H1 (cell line): Measurements from ENCODE around the gene SLC24A4. TPM values are rescaled to one million over a fixed set of nuclear protein-coding genes. Genes with fewer than 3 reads are reported as not detected.

Experiments used
- CTCF ChIA-PET: fragments of 300-600 bp; sonication (Branson Sonifier 250); formaldehyde crosslinking; loops from one replicate; lab custom pipeline; 2021; ENCODE audit not compliant: partially characterized antibody; lab: Charles Lee
- POLR2A ChIA-PET: fragments of 300-600 bp; sonication (Branson Sonifier 250); formaldehyde crosslinking; loops from one replicate; lab custom pipeline; 2021; ENCODE audit warnings: inconsistent platforms; ENCODE audit not compliant: partially characterized antibody; lab: Charles Lee
- DNase-seq, 2 experiments: peaks; one replicate each; pipeline versions ENCODE4 v3.0.0 to v3.0.0-alpha.2; 2010 to 2022; ENCODE audit warnings: low spot score in 2 of 2, low read depth in 1 of 2, mixed read lengths in 1 of 2
- FAIRE-seq: peaks from 2 replicates; lab custom pipeline; 2011; peaks lifted over from hg19 to GRCh38; lab: Jason Lieb, UNC
- H2AFZ ChIP-seq: 2 replicates; pipeline ENCODE4 v1.8.1; 2012; ENCODE audit warnings: low read length, inconsistent platforms
- H2AK5ac ChIP-seq: 2 replicates; pipeline ENCODE4 v1.6.1; 2013; ENCODE audit warnings: low read depth, low read length
- H2BK120ac ChIP-seq: replicated peaks from 2 replicates; pipeline ENCODE3; 2013; ENCODE audit warnings: low read depth, low read length, inconsistent platforms
- H2BK12ac ChIP-seq: 2 replicates; pipeline ENCODE4 v1.6.1; 2013; ENCODE audit warnings: low read depth, low read length
- H2BK15ac ChIP-seq: 2 replicates; pipeline ENCODE4 v1.6.1; 2013; ENCODE audit warnings: low read length
- H2BK20ac ChIP-seq: 2 replicates; pipeline ENCODE4 v1.6.1; 2013; ENCODE audit warnings: low read length
- H2BK5ac ChIP-seq: 2 replicates; pipeline ENCODE4 v1.6.1; 2013; ENCODE audit warnings: low read depth, low read length
- H3K14ac ChIP-seq: 2 replicates; pipeline ENCODE4 v1.6.1; 2013; ENCODE audit warnings: inconsistent platforms; ENCODE audit not compliant: insufficient read length
- H3K18ac ChIP-seq: 2 replicates; pipeline ENCODE4 v1.6.1; 2013; ENCODE audit warnings: low read length; ENCODE audit errors: extremely low read depth
- H3K23ac ChIP-seq: 2 replicates; pipeline ENCODE4 v1.6.1; 2013; ENCODE audit warnings: inconsistent platforms; ENCODE audit not compliant: insufficient read length
- H3K23me2 ChIP-seq: 2 replicates; pipeline ENCODE4 v1.6.1; 2013; ENCODE audit warnings: low read depth, low read length
- H3K27ac ChIP-seq: 2 replicates; pipeline ENCODE4 v1.6.1; 2011; ENCODE audit warnings: low read depth, low read length, inconsistent platforms
- H3K27me3 ChIP-seq, 4 experiments: replicated peaks in 1 of 4; 1 replicate in 1 of 4; 2 replicates in 3 of 4; pipeline versions ENCODE4 v1.6.1 to v1.8.1; 2011 to 2013; ENCODE audit warnings: low read length in 3 of 4, mild to moderate bottlenecking in 3 of 4, inconsistent platforms in 2 of 4, mixed read lengths in 2 of 4, moderate library complexity in 1 of 4; ENCODE audit not compliant: control insufficient read depth in 3 of 4, insufficient read depth in 3 of 4; ENCODE audit errors: extremely low read depth in 1 of 4
- H3K36me3 ChIP-seq, 4 experiments: 2 replicates each; pipeline versions ENCODE4 v1.6.1 to v1.8.1; 2011 to 2013; ENCODE audit warnings: mild to moderate bottlenecking in 4 of 4, low read length in 3 of 4, moderate library complexity in 2 of 4, control low read depth in 1 of 4, inconsistent platforms in 1 of 4; ENCODE audit not compliant: insufficient read depth in 4 of 4, control insufficient read depth in 2 of 4
- H3K4ac ChIP-seq: replicated peaks from 2 replicates; pipeline ENCODE3; 2013; ENCODE audit warnings: low read length, low read depth, mixed read lengths, inconsistent platforms; ENCODE audit not compliant: insufficient read length
- H3K4me1 ChIP-seq, 4 experiments: replicated peaks in 1 of 4; 1 replicate in 1 of 4; 2 replicates in 3 of 4; pipeline versions ENCODE4 v1.6.1 to v1.8.1; 2011 to 2013; ENCODE audit warnings: low read length in 3 of 4, inconsistent platforms in 2 of 4, mixed read lengths in 1 of 4; ENCODE audit not compliant: insufficient read depth in 4 of 4, control insufficient read depth in 3 of 4
- H3K4me2 ChIP-seq, 2 experiments: 2 replicates each; pipeline versions ENCODE4 v1.6.1 to v1.8.1; 2011 to 2013; ENCODE audit warnings: low read depth in 2 of 2, low read length in 2 of 2, control low read depth in 1 of 2, inconsistent platforms in 1 of 2, mild to moderate bottlenecking in 1 of 2; ENCODE audit not compliant: insufficient read depth in 1 of 2
- H3K4me3 ChIP-seq, 4 experiments: fragments of 200-600, 300-600 bp in 1 of 4; sonication (generic), shearing (Covaris generic), sonication (Bioruptor Twin) in 1 of 4; 2 replicates each; pipeline versions ENCODE4 v1.5.1 to v1.8.1; 2011 to 2016; ENCODE audit warnings: low read length in 4 of 4, low read depth in 3 of 4, control low read depth in 2 of 4, inconsistent platforms in 2 of 4, mild to moderate bottlenecking in 2 of 4, mixed read lengths in 1 of 4, moderate library complexity in 1 of 4; ENCODE audit not compliant: insufficient read depth in 2 of 4; ENCODE audit errors: extremely low read depth in 1 of 4
- H3K56ac ChIP-seq: replicated peaks from 2 replicates; pipeline ENCODE3; 2013; ENCODE audit warnings: low read depth, mild to moderate bottlenecking, mixed read lengths, low read length, inconsistent platforms; ENCODE audit not compliant: insufficient read length
- H3K79me1 ChIP-seq: 2 replicates; pipeline ENCODE4 v1.6.1; 2013; ENCODE audit warnings: low read depth, low read length, control low read depth
- H3K79me2 ChIP-seq, 2 experiments: 2 replicates each; pipeline versions ENCODE4 v1.6.1 to v1.8.1; 2012 to 2013; ENCODE audit warnings: low read length in 2 of 2, mild to moderate bottlenecking in 2 of 2, inconsistent platforms in 1 of 2; ENCODE audit not compliant: insufficient read depth in 2 of 2, control insufficient read depth in 1 of 2
- H3K9ac ChIP-seq, 4 experiments: replicated peaks in 1 of 4; 1 replicate in 1 of 4; 2 replicates in 3 of 4; pipeline versions ENCODE4 v1.6.1 to v1.8.1; 2011 to 2013; ENCODE audit warnings: low read depth in 3 of 4, low read length in 3 of 4, control low read depth in 2 of 4, mild to moderate bottlenecking in 2 of 4, moderate library complexity in 2 of 4, inconsistent platforms in 1 of 4; ENCODE audit errors: extremely low read depth in 1 of 4
- H3K9me3 ChIP-seq, 2 experiments: 2 replicates each; pipeline versions ENCODE4 v1.6.1 to v1.8.1; 2012 to 2013; ENCODE audit warnings: mild to moderate bottlenecking in 2 of 2, moderate library complexity in 2 of 2, control low read depth in 1 of 2, inconsistent platforms in 1 of 2, low read depth in 1 of 2, low read length in 1 of 2, mixed read lengths in 1 of 2; ENCODE audit not compliant: insufficient read depth in 2 of 2
- H4K20me1 ChIP-seq, 2 experiments: replicated peaks in 1 of 2; 2 replicates each; pipeline versions ENCODE3 to v1.8.1; 2011 to 2013; ENCODE audit warnings: inconsistent platforms in 2 of 2, low read length in 2 of 2, mild to moderate bottlenecking in 1 of 2; ENCODE audit not compliant: insufficient read depth in 2 of 2, control insufficient read depth in 1 of 2
- H4K5ac ChIP-seq: 2 replicates; pipeline ENCODE4 v1.6.1; 2013; ENCODE audit warnings: low read length, low read depth, mixed read lengths, inconsistent platforms; ENCODE audit not compliant: insufficient read length
- H4K8ac ChIP-seq: 2 replicates; pipeline ENCODE4 v1.8.0; 2013; ENCODE audit warnings: mild to moderate bottlenecking, moderate library complexity, low read length, inconsistent platforms; ENCODE audit not compliant: insufficient read depth; ENCODE audit errors: extremely low read depth
- H4K91ac ChIP-seq: replicated peaks from 2 replicates; pipeline ENCODE3; 2013; ENCODE audit warnings: low read length, mixed read lengths, inconsistent platforms; ENCODE audit not compliant: insufficient read length
- BCL11A ChIP-seq, 2 experiments: IDR thresholded peaks; one replicate each; pipeline ENCODE4 v1.6.1; 2011; ENCODE audit warnings: low read depth in 2 of 2, low read length in 2 of 2, mild to moderate bottlenecking in 2 of 2
- CBX5 ChIP-seq: fragments of 300-800, 300-1000 bp; sonication (generic); IDR thresholded peaks from 2 replicates; pipeline ENCODE4 v1.7.1; 2016; ENCODE audit warnings: antibody characterized with exemption, low read length, low read depth
- CHD2 ChIP-seq: IDR thresholded peaks from 2 replicates; pipeline ENCODE4 v1.6.1; 2012; ENCODE audit warnings: low read length, improper control_type of control experiment
- EGR1 ChIP-seq: IDR thresholded peaks from 2 replicates; pipeline ENCODE4 v1.6.1; 2011; ENCODE audit warnings: low read depth, low read length, borderline replicate concordance
- KDM4A ChIP-seq: IDR thresholded peaks from one replicate; pipeline ENCODE4 v1.7.1; 2012; ENCODE audit warnings: low read depth, mild to moderate bottlenecking, moderate library complexity, low read length, inconsistent platforms; ENCODE audit not compliant: severe bottlenecking
- KDM5A ChIP-seq: fragments of 200-600 bp; IDR thresholded peaks from 2 replicates; pipeline ENCODE4 v1.7.1; 2012; ENCODE audit warnings: mild to moderate bottlenecking, low read length, inconsistent platforms, mixed read lengths
- RFX5 ChIP-seq: IDR thresholded peaks from 2 replicates; pipeline ENCODE4 v1.6.1; 2011; ENCODE audit warnings: low read depth, low read length, improper control_type of control experiment, borderline replicate concordance
- RNF2 ChIP-seq: fragments of 200-900, 300-1000 bp; sonication (generic); IDR thresholded peaks from 2 replicates; pipeline ENCODE4 v1.7.1; 2016; ENCODE audit warnings: borderline replicate concordance, low read depth, mild to moderate bottlenecking, antibody characterized with exemption, low read length; ENCODE audit not compliant: poor library complexity, severe bottlenecking; ENCODE audit errors: missing control alignments
- SP1 ChIP-seq: IDR thresholded peaks from 2 replicates; pipeline ENCODE4 v1.6.1; 2011; ENCODE audit warnings: low read depth, low read length
- SP4 ChIP-seq: IDR thresholded peaks from 2 replicates; pipeline ENCODE4 v1.6.1; 2012; ENCODE audit warnings: low read length, inconsistent platforms
- WGBS, 2 experiments: shearing (Covaris generic) in 1 of 2; methylation state at CpG; one replicate each; pipeline versions ENCODE4 v1.1.6 to v1.1.7; 2013 to 2015; ENCODE audit warnings: low lambda C conversion rate in 2 of 2, mixed read lengths in 2 of 2, inconsistent platforms in 1 of 2, low coverage in 1 of 2, missing lambda C conversion rate in 1 of 2; ENCODE audit not compliant: insufficient replicate concordance in 2 of 2, insufficient coverage in 1 of 2, insufficient read length in 1 of 2; ENCODE audit errors: extremely low coverage in 1 of 2, missing lambda C conversion rate in 1 of 2; 5-methylcytosine and 5-hydroxymethylcytosine counted together
- polyA plus RNA-seq, 7 experiments: library from polyadenylated mRNA; depleted of rRNA in 3 of 7; stranded (reverse) in 5 of 7; unstranded in 2 of 7; fragments of >200 nt in 5 of 7; fragments of 200-250 nt in 2 of 7; gene quantifications; 1 replicate in 5 of 7; 2 replicates in 1 of 7; 4 replicates in 1 of 7; pipeline versions ENCODE4 v1.2.1 to v1.2.3, GENCODE V29; 2011 to 2013; ENCODE audit warnings: missing spikeins in 2 of 7, mixed read lengths in 2 of 7
- total RNA-seq: library from RNA; stranded (reverse); fragmentation: NEBNext Ultra II Directional; extraction: Animal tissue kit (Norgen Biotek cat#: 25700); gene quantifications from 2 replicates; pipeline ENCODE4 v1.2.1, GENCODE V29; 2021

SLC24A4 gene
- total and polyA plus RNA-seq, 2 of the 8 experiments (the other 6 are each of a cell fraction or from before 2014, with no cell fraction given) = 0.27 to 0.89 TPM

- CTCF ChIA-PET = no interaction called here
Measured at GRCh38 chr14:92400579-92401444, 77.8 kb downstream of the SLC24A4 start.

More at GRCh38 chr14:92400579-92401444, 77.8 kb downstream of the SLC24A4 start:
- Histone ChIP-seq H3K56ac (no peak overlapping the region), H3K4ac (no peak overlapping the region), H3K23me2 (no peaks in the 10 kb centered on the region; the same call in 1 of the 2 replicates), H3K4me2 (no peak overlapping the region), H4K8ac (no peak overlapping the region), H3K4me3 (no peak overlapping the region), H2BK12ac (peak overlapping the region; percentile 60; the same call in 1 of the 2 replicates), H3K27me3 (no peaks in the 10 kb centered on the region), H3K23ac (no peak overlapping the region), H4K20me1 (peaks cover 0 to 1% of the 10 kb centered on the region in 2 experiments), H2AFZ (no peak overlapping the region; the same call in 1 of the 2 replicates), H3K18ac (no peak overlapping the region; the same call in 1 of the 2 replicates), H2AK5ac (no peak overlapping the region), H3K4me1 (peaks cover 6 to 22% (median 9%) of the 10 kb centered on the region in 4 experiments; a peak in 6 of 7 replicates), H3K79me2 (no peaks in the 10 kb centered on the region), H3K79me1 (no peaks in the 10 kb centered on the region), H3K14ac (no peak overlapping the region), H3K27ac (no peak overlapping the region), H3K36me3 (no peaks in the 10 kb centered on the region), H3K9me3 (peaks cover 0 to 9% of the 10 kb centered on the region in 2 experiments; a peak in 1 of 4 replicates), H2BK120ac (no peak overlapping the region), H4K5ac (no peak overlapping the region), H4K91ac (no peak overlapping the region), H3K9ac (no peak overlapping the region), H2BK5ac (peak overlapping the region; percentile 14; the same call in 1 of the 2 replicates), H2BK15ac (no peak overlapping the region), H2BK20ac (0 out of 2 replicates have a peak overlapping the region, but pooled peaks have one; percentile 27)
- FAIRE-seq = peak; percentile 28
- POLR2A ChIA-PET = no interaction called here
- no peak for TF ChIP-seq RFX5
- TF ChIP-seq CHD2 = no peak
- no peak for TF ChIP-seq KDM5A
- no peak for TF ChIP-seq SP1
- TF ChIP-seq KDM4A = no peak
- no peak for TF ChIP-seq BCL11A (IDR thresholded peaks at IDR 0.05; ENCODE audit: low read depth in 2 of 2, low read length in 2 of 2)
- TF ChIP-seq CBX5 = no peak
- no peak for TF ChIP-seq RNF2
- TF ChIP-seq SP4 = no peak
- TF ChIP-seq EGR1 = no peak
- 80% methylated on average over 7 of the region's 7 CpGs; no CpG with 5 or more reads in 1 of the 2 experiments for WGBS, 2 experiments
- no peak for DNase-seq
